UCSD-AML1 (cell line): ENCODE measurements around the gene SIK3.

ENCODE experiments used
- DNase-seq: peaks from one replicate; lab custom pipeline; 2025; ENCODE audit not compliant: unreplicated experiment; lab: John Stamatoyannopoulos, UW

The SIK3 gene

GRCh38 chr11:116829525-116830183 lies 268.6 kb downstream of the SIK3 start, which contains the start of gene APOC3:
APOC3 (plus strand) TSS chr11:116829907; CDS start chr11:116830583, 676 bp downstream.
- no peak for DNase-seq

DNA sequence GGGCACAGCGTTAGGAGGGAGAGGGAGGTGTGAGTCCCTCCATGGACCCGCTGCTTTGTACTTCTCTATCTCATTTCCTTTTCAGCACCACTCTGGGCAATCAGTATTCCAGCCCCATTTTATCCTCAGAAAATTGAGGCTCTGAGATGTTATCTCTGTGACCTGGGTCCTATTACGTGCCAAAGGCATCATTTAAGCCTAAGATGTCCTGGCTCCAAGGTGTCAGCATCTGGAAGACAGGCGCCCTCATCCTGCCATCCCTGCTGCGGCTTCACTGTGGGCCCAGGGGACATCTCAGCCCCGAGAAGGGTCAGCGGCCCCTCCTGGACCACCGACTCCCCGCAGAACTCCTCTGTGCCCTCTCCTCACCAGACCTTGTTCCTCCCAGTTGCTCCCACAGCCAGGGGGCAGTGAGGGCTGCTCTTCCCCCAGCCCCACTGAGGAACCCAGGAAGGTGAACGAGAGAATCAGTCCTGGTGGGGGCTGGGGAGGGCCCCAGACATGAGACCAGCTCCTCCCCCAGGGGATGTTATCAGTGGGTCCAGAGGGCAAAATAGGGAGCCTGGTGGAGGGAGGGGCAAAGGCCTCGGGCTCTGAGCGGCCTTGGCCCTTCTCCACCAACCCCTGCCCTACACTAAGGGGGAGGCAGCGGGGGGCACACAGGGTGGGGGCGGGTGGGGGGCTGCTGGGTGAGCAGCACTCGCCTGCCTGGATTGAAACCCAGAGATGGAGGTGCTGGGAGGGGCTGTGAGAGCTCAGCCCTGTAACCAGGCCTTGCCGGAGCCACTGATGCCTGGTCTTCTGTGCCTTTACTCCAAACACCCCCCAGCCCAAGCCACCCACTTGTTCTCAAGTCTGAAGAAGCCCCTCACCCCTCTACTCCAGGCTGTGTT lies 269.4 kb downstream of the SIK3 start:
- DNase-seq, result no peak

DNA sequence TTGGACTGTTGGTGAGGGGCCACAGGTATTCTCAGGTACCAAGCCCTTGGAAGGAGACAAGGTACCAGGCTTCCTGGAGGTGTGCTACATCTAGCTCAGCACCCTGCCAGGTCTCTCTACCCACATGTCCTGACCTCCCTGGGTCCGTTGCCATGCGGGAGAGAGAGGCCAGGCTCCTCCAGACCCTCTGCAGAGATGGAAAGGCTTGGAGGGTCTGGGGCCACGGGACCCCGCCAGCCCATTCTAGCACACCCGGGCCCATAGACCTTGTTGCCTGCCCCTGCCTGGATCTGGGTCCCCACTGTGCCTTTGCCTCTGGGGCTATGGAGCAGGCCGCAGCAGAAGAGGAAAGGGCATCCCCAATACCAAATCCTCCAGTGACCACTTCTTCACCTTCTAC lies 270.8 kb downstream of the SIK3 start:
- no peak for DNase-seq

- no peak for DNase-seq
Measured at GRCh38 chr11:116826751-116827431, 271.3 kb downstream of the SIK3 start.

GRCh38 chr11:116825854-116826750 lies 272.1 kb downstream of the SIK3 start:
- no peak for DNase-seq

- no peak for DNase-seq
Measured at GRCh38 chr11:116825434-116825833, 272.8 kb downstream of the SIK3 start.

- no peak for DNase-seq
Measured at GRCh38 chr11:116823031-116823843, 275.0 kb downstream of the SIK3 start, which contains the start of gene APOA4. APOA4 (minus strand) TSS chr11:116823304; CDS start chr11:116823191, 113 bp downstream.

DNA sequence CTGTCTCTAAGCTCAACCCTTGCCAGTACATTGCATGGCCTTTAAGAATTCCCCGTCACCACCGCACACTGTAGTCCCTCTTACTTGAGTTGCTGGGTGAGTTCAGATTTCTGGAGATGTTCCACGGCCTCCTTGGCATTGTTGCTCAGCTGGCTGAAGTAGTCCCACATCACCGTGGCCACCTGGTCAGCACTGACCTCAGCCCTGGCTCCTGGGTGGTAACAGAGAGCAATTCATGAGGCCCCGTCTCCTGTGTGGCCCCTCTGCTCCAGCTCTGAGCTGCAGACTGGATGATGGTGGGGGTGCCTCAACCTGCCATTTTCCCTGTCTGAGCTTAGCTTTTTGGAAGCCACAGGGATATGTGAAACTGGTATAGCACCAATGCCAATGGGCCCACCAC lies 275.7 kb downstream of the SIK3 start:
- no peak for DNase-seq

DNA sequence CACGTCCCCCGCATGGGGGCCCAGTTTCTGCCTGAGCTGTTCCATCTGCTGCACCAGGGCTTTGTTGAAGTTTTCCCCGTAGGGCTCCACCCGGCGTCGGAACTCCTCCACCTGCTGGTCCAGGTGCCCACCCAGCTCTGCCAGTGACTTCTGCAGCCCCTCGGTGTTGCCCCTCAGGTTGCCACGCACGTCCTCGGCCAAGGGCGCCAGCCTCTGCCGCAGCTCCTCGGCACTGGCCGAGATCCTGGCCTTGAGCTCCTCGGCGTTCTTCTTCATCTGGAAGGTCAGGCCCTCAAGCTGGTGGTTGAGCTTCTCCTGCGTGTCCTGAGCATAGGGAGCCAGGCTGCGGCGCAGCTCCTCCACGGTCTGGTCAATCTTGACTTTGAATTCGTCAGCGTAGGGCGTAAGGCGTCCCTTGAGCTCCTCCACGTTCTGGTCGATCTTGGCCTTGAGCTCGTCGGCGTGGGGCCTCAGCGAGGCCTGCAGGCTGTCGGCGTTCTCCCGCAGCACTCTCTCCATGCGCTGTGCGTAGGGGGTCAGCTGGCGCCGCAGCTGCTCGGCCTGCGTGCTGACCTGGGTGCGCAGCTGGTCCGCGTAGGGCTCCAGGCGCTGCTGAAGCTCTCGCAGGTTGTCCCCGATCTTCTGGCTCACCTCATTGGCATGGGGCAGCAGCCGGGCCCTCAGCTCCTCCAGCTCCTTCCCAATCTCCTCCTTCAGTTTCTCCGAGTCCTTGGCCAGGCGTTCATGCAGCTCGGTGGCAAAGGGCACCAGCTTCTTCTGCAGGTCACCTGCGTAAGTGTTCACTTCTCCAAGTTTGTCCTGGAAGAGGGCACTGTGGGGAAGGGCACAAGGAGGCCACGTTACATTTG lies 276.9 kb downstream of the SIK3 start:
- DNase-seq, result no peak

GRCh38 chr11:116819049-116819448 lies 279.2 kb downstream of the SIK3 start:
- DNase-seq, result no peak

DNA sequence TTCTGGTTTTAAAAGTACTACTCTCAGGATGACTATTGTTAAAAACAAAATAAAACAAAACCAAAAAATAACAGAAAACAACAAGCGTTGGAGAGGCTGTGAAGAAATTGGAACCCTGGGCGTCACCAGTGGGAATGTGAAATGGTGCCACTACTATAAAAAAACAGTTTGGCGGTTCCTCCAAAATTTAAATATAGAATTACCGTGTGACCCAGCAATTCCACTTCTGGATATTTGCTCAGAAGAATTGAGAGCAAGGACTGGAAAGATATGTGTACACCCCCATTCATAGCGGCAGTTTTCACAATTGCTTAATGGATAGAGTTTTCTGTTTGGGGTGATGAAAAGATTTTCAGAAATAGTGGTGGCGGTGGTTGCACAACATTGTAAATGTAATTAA lies 283.7 kb downstream of the SIK3 start:
- DNase-seq, result no peak

DNA sequence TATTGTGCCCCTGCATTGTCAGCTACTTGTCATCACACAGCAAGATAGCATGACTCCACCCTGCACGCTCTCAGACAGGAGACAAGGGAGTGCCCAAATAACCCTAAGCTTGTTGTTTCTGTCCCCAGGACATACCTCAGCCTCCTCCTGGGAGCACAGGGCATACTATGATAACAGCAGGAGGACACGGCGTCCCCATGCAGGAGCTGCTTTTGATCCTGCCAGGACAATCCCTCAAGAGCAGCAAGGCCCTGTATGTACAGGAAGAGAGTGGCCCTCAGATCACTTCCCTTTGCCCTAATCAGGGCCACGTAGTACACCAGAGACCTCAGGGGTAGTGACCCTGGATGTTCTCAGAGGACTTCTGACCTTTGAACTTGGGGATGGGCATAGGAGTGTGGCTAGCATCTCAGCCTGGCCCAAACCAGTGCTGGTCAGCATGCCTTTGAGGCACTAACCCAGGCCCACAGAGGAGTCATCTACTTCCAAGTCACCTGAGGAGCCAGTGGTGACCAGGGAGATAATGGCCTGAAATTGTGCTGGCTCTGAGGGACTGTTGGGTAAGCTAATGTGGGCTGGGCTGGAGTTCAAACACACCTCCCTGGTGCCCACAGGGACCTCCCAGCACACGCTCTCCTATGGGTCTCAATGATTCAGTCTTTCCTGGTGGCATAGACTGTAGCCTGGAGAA lies 284.3 kb downstream of the SIK3 start:
- no peak for DNase-seq

DNA sequence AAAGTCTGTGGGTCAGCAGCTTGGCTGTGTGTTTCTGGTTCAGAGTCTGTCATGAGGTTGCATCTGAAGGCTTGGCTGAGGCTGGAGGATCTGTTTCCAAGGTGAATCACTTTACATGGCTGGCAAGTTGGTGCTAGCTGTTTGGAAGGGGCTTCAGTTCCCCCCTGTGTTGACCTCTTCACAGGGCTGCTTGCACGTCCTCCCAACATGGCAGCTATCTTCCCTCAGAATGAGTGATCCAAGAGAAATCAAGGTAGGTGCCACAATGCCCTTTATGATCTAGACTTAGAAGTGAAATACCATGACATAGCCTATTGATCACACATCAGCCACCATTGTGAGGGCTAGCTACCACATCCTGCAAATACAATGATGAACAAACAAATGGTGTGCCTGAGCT lies 285.1 kb downstream of the SIK3 start:
- no peak for DNase-seq

- DNase-seq, result no peak
Measured at GRCh38 chr11:116812109-116812508, 286.1 kb downstream of the SIK3 start.

- DNase-seq, result no peak
Measured at GRCh38 chr11:116811194-116811593, 287.0 kb downstream of the SIK3 start.

DNA sequence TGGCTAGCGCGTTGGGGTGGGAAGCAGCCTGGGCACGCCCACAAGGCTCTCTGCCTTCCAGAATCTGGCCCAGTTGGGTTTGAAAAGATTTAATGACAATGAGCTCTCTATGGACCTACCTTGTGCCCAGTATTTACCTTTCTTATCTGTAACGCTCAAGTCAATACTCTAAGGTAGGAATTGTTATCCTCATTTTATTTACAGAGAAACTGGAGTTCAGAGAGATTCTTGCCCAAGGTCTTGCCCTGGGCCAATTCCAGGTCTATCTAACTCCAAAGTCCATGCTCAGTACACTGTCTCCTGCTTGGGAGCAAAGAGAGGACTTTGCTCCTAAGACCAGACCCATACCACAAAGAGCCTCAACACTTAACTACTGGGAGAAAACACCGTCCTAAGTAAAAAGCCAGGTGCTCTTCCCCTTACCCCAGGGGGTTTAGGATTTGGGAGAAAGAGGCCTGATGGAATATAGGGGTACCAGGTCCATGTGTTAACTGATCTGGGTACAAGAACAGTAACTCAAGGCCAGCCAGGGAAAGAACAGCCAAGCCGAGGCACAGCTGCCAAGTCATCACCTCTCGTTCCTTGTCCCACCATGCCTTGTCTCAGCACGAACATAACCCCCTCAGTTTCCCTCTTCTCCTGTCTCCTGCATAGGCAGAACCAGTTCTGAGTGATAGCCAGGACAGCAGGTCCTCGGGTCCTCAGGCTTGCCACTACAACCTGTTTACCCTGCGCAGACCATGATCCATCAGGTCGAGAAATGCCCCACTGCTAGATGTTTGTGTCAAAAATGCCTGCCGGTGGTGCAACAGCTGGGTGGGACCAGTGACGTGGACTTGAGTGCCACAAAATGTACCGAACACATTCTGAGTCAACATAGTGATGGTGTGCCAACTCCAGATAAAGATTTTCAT lies 289.7 kb downstream of the SIK3 start:
- DNase-seq, result no peak

GRCh38 chr11:116807601-116808261 lies 290.5 kb downstream of the SIK3 start:
- no peak for DNase-seq
